Endothelial cell (in vitro differentiated cells): ENCODE results near the gene C5orf63. TPM values are rescaled to one million over a fixed set of nuclear protein-coding genes. Genes with fewer than 3 reads are reported as not detected.

Experiments
- DNase-seq: peaks from one replicate; pipeline ENCODE4 v3.0.0; 2021; ENCODE audit warnings: low spot score
- H3K27ac Mint-ChIP-seq: one replicate; pipeline ENCODE4 v1.8.0; 2021; ENCODE audit warnings: mixed read lengths, inconsistent platforms; ENCODE audit not compliant: unreplicated experiment
- H3K27me3 Mint-ChIP-seq: one replicate; pipeline ENCODE4 v1.8.0; 2021; ENCODE audit warnings: mild to moderate bottlenecking, moderate library complexity, mixed read lengths, inconsistent platforms; ENCODE audit not compliant: unreplicated experiment
- H3K36me3 Mint-ChIP-seq: one replicate; pipeline ENCODE4 v1.8.0; 2021; ENCODE audit warnings: mild to moderate bottlenecking, low read depth, mixed read lengths, inconsistent platforms; ENCODE audit not compliant: unreplicated experiment
- H3K4me1 Mint-ChIP-seq: one replicate; pipeline ENCODE4 v1.8.0; 2021; ENCODE audit warnings: mild to moderate bottlenecking, mixed read lengths, inconsistent platforms; ENCODE audit not compliant: unreplicated experiment
- H3K4me3 Mint-ChIP-seq: one replicate; pipeline ENCODE4 v1.8.0; 2021; ENCODE audit warnings: mild to moderate bottlenecking, mixed read lengths, inconsistent platforms; ENCODE audit not compliant: unreplicated experiment
- H3K9me3 Mint-ChIP-seq: one replicate; pipeline ENCODE4 v1.8.0; 2021; ENCODE audit warnings: mixed read lengths, inconsistent platforms; ENCODE audit not compliant: unreplicated experiment
- total RNA-seq: library from RNA; stranded (reverse); fragmentation: NEBNext Ultra II Directional; extraction: Animal tissue kit (Norgen Biotek cat#: 25700); gene quantifications from one replicate; pipeline ENCODE4 v1.2.1, GENCODE V29; 2021; ENCODE audit not compliant: unreplicated experiment
- TF ChIP-seq, protein P1 (sequence below): fragments of 200-600 bp; sonication (generic); IDR thresholded peaks from one replicate; pipeline ENCODE4 v1.5.0; 2021; ENCODE audit warnings: antibody characterized with exemption; ENCODE audit not compliant: unreplicated experiment

C5orf63 gene
- total RNA-seq, 1 donor from 2014 or later: 2.0 TPM

DNA sequence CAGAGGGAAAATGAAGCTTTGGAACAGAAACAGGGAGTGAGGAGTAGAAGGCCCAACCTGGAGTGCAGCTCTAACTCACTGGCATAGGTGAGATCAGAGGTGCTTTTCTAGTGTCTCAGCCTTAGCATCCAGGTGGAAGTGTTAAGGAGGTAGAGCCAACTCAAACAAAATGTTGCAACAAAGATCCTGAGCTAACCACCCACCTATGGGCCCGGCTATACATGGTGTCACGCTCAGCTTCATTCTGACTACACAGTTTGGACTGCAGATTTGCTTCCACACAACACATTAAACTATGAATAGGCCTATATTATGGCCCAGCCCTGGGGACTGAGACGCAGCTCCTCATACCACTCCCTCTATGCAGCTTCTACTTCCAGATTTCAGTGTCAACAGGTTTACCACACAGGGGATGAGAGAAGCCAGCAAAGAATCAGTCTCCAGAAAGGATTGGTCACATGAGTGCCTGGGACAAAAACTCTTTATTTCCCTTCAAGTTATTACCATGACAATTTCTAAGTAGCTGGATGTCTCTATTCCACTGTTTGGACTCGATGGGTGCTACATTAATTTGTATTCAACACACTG is 9.0 kb downstream of the C5orf63 start:
- no peak overlapping the region for H3K27ac Mint-ChIP-seq
- H3K4me1 Mint-ChIP-seq: peaks cover 13% of the 10 kb centered on the region
- no peaks in the 10 kb centered on the region for H3K27me3 Mint-ChIP-seq
- no peak overlapping the region for H3K4me3 Mint-ChIP-seq
- TF ChIP-seq, protein P1, sequence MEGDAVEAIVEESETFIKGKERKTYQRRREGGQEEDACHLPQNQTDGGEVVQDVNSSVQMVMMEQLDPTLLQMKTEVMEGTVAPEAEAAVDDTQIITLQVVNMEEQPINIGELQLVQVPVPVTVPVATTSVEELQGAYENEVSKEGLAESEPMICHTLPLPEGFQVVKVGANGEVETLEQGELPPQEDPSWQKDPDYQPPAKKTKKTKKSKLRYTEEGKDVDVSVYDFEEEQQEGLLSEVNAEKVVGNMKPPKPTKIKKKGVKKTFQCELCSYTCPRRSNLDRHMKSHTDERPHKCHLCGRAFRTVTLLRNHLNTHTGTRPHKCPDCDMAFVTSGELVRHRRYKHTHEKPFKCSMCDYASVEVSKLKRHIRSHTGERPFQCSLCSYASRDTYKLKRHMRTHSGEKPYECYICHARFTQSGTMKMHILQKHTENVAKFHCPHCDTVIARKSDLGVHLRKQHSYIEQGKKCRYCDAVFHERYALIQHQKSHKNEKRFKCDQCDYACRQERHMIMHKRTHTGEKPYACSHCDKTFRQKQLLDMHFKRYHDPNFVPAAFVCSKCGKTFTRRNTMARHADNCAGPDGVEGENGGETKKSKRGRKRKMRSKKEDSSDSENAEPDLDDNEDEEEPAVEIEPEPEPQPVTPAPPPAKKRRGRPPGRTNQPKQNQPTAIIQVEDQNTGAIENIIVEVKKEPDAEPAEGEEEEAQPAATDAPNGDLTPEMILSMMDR: no peak
- H3K9me3 Mint-ChIP-seq: no peaks in the 10 kb centered on the region
- no peaks in the 10 kb centered on the region for H3K36me3 Mint-ChIP-seq
- DNase-seq: no peak

DNA sequence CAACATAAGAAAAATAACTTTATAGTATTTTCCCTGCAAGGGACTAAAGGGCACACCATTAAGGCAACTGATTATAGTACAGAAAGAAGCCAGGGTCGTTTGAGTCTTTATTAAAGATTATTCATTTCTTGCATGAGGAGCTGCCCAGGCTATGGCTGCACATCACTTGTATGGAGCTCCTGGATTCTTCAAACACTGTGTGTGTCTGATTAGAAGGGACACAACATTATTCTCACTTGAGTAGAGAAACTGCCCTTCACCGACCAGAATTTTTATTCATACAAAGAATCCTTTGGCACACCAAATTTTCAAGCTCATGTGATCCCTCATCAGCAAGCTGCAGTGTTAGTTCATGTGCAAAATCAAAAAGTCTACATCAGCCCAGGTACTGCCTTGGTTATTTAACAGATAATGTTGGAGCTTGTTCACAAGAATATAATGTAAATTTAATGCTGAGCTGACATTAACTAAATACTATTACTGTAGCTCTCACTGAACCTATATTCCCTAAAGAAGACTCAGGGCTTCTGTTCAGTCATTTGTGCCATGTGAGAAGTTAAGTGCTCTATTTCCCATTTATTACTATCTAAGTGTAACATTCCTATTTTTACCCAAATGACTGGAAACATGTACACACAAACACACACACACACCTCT is 9.9 kb downstream of the C5orf63 start:
- peaks cover 4% of the 10 kb centered on the region for H3K4me1 Mint-ChIP-seq
- no peak overlapping the region for H3K27ac Mint-ChIP-seq
- no peaks in the 10 kb centered on the region for H3K36me3 Mint-ChIP-seq
- TF ChIP-seq, protein P1: no peak
- H3K9me3 Mint-ChIP-seq: no peaks in the 10 kb centered on the region
- no peaks in the 10 kb centered on the region for H3K27me3 Mint-ChIP-seq
- no peak for DNase-seq
- no peak overlapping the region for H3K4me3 Mint-ChIP-seq

DNA sequence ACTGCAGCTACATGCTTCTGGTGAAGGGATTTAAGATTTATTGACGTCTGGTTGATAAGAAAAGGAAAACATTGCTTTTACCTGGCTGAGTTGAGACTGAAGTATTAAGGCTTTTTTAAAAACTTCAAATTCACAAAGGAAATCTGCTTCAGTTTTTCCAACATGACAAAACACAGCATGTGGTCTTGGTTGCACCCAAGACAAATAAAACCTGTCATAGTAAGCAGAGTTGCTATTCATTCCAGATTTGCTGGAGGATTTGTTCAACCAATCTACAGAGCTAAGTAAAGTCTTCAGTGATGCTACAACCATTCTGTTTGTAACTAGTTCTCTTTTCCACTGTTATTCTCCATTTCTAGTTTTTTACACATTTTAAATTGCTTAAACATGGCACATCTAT is 11.3 kb downstream of the C5orf63 start:
- TF ChIP-seq, protein P1: no peak
- Mint-ChIP-seq H3K9me3 (no peaks in the 10 kb centered on the region), H3K4me1 (no peaks in the 10 kb centered on the region), H3K36me3 (no peaks in the 10 kb centered on the region), H3K27me3 (no peaks in the 10 kb centered on the region), H3K4me3 (no peak overlapping the region), H3K27ac (no peak overlapping the region)
- no peak for DNase-seq

DNA sequence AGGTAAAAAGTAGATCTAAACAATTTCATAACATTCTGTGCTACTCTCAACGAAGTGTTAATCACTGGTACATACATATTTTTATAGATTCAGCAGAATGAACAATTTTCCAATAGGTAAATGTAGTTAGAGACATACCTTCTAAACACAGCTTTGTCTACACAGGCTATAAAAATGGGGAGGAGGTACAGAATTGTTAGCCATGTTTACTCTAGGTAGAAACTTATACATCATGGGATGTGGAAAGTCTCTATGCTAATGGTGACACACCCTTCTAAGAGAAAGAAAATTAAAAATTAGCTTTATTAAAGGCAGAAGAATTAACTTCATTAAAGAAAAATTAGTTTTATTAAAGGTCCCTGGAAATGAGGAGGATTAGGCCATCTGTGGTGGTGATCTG is 11.8 kb downstream of the C5orf63 start:
- no peaks in the 10 kb centered on the region for H3K9me3 Mint-ChIP-seq
- no peaks in the 10 kb centered on the region for H3K27me3 Mint-ChIP-seq
- no peaks in the 10 kb centered on the region for H3K36me3 Mint-ChIP-seq
- no peak overlapping the region for H3K27ac Mint-ChIP-seq
- no peak for DNase-seq
- TF ChIP-seq, protein P1: no peak
- no peaks in the 10 kb centered on the region for H3K4me1 Mint-ChIP-seq
- no peak overlapping the region for H3K4me3 Mint-ChIP-seq

DNA sequence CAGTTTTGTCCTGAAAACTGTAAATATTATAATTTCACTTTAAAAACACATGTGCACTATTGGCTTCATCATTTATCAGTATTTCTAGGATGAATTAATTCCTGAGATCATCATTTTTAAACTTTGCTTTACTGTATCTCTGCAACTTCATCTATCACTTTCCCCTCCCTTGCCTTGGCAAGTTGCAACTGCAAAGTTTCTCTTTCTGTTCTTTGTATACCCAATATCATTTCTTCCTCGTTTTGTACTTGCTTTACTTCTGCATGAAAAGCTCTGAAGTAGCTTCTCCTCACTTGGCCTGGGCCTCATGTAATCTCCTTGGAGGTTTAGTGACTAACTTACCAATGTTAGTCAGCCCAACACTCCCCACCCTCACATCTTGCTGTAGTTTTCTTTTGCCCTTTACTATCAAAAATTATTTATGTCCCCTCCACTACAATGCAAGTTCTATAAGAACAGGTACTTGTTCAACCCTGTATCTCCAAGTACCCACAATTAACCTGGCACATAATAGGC is 12.8 kb downstream of the C5orf63 start:
- Mint-ChIP-seq H3K27ac (no peak overlapping the region), H3K4me3 (no peak overlapping the region), H3K36me3 (peaks cover 7% of the 10 kb centered on the region), H3K4me1 (no peaks in the 10 kb centered on the region), H3K9me3 (no peaks in the 10 kb centered on the region), H3K27me3 (no peaks in the 10 kb centered on the region)
- TF ChIP-seq, protein P1: no peak
- no peak for DNase-seq
